HG03571 (cell line): ENCODE results near the gene NFYC.
"Not testable (repeated sequence)": the region's sequence is repeated elsewhere in the genome, so short reads cannot be mapped to it uniquely, and the experiment has no call there.

Experiments used
- ATAC-seq: cut with Tn5 transposase; IDR thresholded peaks from one replicate; pipeline ENCODE4 v1.9.1; 2021; ENCODE audit not compliant: unreplicated experiment

Gene NFYC

GRCh38 chr1:40664791-40665190, 26.7 kb upstream of the NFYC start:
- no peak for ATAC-seq

- peak; percentile 71 for ATAC-seq
Observed at GRCh38 chr1:40665335-40666171, 26.0 kb upstream of the NFYC start, which contains the start of gene RIMS3. Gene RIMS3, minus strand, starts transcription at chr1:40665682. Its CDS starts 23,757 bp downstream, at chr1:40641925.

- no peak for ATAC-seq
Observed at GRCh38 chr1:40668769-40669525, 22.6 kb upstream of the NFYC start.

- no peak for ATAC-seq
Observed at GRCh38 chr1:40673452-40673851, 18.1 kb upstream of the NFYC start.

GRCh38 chr1:40676501-40676900, 15.0 kb upstream of the NFYC start:
- ATAC-seq, result no peak

GRCh38 chr1:40679165-40679953, 12.1 kb upstream of the NFYC start:
- no peak for ATAC-seq

GRCh38 chr1:40684669-40685068, 6.8 kb upstream of the NFYC start:
- ATAC-seq, result no peak

GRCh38 chr1:40687059-40687458, 4.4 kb upstream of the NFYC start:
- no peak for ATAC-seq

- no peak for ATAC-seq
Observed at GRCh38 chr1:40687661-40688060, 3.8 kb upstream of the NFYC start.

GRCh38 chr1:40689737-40690136, 1.8 kb upstream of the NFYC start:
- ATAC-seq, result no peak

- ATAC-seq, result no peak
Observed at GRCh38 chr1:40690771-40691537, 550 bp upstream of the NFYC start.

GRCh38 chr1:40692429-40692895, 958 bp downstream of the NFYC start:
- ATAC-seq, result no peak

GRCh38 chr1:40693425-40693824, 1.9 kb downstream of the NFYC start:
- ATAC-seq, result no peak

- ATAC-seq, result no peak
Observed at GRCh38 chr1:40694353-40694874, 2.9 kb downstream of the NFYC start.

GRCh38 chr1:40696294-40696693, 4.8 kb downstream of the NFYC start:
- ATAC-seq, result no peak

GRCh38 chr1:40697436-40697835, 5.9 kb downstream of the NFYC start:
- no peak for ATAC-seq

- peak; percentile 54 for ATAC-seq
Observed at GRCh38 chr1:40699787-40700186, 8.3 kb downstream of the NFYC start.

- ATAC-seq, result no peak
Observed at GRCh38 chr1:40701684-40702083, 10.2 kb downstream of the NFYC start.

GRCh38 chr1:40702810-40703209, 11.3 kb downstream of the NFYC start:
- not testable (repeated sequence) for ATAC-seq

- ATAC-seq, result no peak
Observed at GRCh38 chr1:40703316-40703715, 11.8 kb downstream of the NFYC start.
